KOPT-K1 (cell line): ENCODE data around the gene SCYL1.
"Not testable (repeated sequence)": the region's sequence is repeated elsewhere in the genome, so short reads cannot be mapped to it uniquely, and the experiment has no call there.

Experiments used
- H3K27ac ChIP-seq: fragments of 200-600 bp; sonication (generic); 2 replicates; pipeline ENCODE4 v1.5.1; 2016; ENCODE audit warnings: antibody characterized with exemption, mild to moderate bottlenecking, low read depth, low read length; ENCODE audit not compliant: poor library complexity, severe bottlenecking
- H3K36me3 ChIP-seq: fragments of 200-600 bp; sonication (generic); 2 replicates; pipeline ENCODE4 v1.5.1; 2017; ENCODE audit warnings: antibody characterized with exemption, mild to moderate bottlenecking, low read length, moderate library complexity; ENCODE audit not compliant: insufficient read depth
- H3K9me3 ChIP-seq: fragments of 200-600 bp; sonication (generic); 2 replicates; pipeline ENCODE4 v1.5.1; 2017; ENCODE audit warnings: antibody characterized with exemption, low read length, mild to moderate bottlenecking; ENCODE audit not compliant: insufficient read depth, poor library complexity, severe bottlenecking

The SCYL1 gene

DNA sequence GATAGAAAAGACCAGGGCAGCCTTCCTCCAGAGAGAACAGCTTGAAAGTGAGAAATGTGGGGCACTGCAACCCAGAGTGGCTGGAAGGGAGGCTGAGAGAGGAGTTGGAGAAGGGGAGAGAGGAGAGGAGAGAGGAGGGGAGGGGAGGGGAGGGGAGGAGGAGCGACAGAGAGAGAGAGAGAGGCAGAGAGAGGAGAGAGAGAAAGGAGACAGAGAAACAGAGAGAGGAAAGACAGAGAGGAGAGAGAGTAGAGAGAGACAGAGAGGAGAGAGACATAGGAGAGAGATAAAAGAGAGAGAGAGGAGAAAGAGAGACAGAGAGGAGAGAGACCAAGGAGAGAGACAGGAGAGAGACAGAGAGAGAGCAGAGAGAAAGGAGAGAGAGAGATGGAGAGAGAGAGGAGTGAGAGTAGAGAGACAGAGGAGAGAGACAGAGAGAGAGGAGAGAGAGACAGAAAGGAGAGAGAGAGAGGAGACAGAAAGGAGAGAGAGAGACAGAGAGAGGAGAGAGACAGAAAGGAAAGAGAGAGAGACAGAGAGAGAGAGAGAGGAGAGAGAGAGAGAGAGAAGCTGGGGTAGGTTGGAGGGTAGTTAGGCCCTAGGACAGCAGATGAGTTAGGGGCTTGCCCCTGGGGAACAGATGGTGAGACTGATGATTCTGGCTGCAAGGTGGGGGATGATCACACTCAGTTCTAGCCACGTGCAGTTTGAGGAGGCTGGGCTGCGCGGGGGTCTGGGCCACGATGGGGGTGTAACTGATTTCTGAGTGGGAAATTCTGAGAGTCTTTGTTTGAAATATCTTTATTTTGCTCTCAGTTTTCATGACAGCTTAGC is 8.5 kb upstream of the SCYL1 start:
- no peak overlapping the region for H3K27ac ChIP-seq
- H3K9me3 ChIP-seq: no peaks in the 10 kb centered on the region
- H3K36me3 ChIP-seq: no peaks in the 10 kb centered on the region

DNA sequence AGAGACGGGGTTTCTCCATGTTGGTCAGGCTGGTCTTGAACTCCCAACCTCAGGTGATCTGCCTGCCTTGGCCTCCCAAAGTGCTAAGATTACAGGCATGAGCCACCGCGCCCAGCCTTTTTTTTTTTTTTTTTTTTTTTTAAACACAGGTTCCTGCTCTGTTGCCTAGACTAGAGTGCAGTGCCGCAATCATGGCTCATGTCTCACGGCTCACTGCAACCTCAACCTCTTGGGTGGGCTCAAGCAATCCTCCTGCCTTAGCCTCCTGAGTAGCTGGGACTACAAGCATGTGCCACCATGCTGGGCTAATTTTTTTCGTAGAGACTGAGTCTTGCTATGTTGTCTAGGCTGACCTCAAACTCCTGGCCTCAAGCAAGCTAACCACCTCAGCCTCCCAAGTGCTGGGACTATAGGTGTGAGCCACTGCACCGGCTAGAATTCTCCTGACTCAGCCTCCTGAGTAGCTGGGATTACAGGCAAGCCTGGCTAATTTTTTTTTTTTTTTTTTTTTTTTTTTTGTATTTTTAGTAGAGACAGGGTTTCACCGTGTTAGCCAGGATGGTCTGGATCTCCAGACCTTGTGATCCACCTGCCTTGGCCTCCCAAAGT is 5.8 kb upstream of the SCYL1 start:
- H3K9me3 ChIP-seq, H3K36me3 ChIP-seq, H3K27ac ChIP-seq: not testable (repeated sequence)

DNA sequence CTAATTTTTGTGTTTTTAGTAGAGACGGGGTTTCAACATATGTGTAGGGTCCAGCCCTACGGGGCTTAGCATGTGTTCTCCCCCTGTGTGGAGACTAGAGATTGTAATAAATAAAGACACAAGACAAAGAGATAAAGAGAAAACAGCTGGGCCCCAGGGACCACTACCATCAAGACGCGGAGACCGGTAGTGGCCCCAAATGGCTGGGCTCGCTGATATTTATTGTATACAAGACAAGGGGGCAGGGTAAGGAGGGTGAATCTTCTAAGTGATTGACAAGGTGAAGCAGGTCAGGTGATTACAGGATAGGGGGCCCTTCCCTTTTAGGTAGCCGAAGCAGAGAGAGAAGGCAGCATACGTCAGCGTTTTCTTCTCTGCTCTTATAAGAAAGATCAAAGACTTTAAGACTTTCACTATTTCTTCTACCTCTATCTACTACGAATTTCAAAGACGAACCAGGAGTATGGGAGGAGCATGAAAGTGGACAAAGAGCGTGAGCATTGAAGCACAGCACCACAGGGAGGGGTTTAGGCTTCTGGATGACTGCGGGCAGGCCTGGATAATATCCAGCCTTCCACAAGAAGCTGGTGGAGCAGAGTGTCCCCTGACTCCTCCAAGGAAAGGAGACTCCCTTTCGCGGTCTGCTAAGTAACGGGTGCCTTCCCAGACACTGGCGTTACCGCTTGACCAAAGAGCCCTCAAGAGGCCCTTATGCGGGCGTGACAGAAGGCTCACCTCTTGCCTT is 2.9 kb upstream of the SCYL1 start:
- not testable (repeated sequence) for H3K9me3 ChIP-seq, H3K36me3 ChIP-seq, H3K27ac ChIP-seq

DNA sequence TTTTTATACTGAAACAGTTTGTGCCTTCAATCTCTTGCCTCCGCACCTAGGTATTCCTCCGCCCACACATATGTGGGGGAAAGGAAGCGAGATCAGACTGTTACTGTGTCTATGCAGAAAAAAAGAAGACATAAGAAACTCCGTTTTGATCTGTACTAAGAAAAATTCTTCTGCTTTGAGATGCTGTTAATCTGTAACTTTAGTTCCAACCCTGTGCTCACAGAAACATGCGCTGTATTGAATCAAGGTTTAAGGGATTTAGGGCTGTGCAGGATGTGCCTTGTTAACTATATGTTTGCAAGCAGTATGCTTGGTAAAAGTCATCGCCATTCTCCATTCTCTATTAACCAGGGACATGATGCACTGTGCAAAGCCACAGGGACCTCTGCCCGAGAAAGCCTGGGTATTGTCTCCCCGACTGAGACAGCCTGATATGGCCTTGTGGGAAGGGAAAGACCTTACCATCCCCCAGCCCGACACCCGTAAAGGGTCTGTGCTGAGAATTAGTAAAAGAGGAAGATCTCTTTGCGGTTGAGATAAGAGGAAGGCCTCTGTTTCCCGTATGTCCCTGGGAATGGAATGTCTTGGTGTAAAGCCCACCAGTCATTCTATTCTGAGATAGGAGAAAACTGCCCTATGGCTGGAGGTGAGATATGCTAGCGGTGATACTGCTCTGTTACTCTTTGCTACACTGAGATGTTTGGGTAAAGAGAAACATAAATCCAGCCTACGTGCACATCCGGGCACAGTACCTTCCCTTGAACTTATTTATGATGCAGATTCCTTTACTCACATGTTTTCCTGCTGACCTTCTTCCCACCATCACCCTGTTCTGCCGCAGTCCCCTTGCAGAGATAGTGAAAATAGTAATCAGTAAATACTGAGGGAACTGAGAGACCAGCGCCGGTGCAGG is 1.9 kb upstream of the SCYL1 start:
- H3K36me3 ChIP-seq: peaks cover 16% of the 10 kb centered on the region; the same call in 1 of the 2 replicates
- not testable (repeated sequence) for H3K27ac ChIP-seq, H3K9me3 ChIP-seq

DNA sequence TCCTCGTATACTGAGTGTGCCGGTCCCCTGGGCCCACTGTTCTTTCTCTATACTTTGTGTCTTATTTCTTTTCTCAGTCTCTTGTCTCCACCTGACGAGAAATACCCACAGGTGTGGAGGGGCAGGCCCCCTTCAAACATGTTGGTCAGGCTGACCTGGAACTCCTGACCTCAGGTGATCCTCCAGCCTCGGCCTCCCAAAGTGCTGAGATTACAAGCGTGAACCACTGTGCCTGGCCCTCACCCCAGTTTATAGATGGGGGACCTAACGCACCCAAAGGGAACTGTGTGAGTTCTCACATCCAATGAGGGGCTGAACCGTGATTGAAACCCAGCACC is 1.3 kb upstream of the SCYL1 start:
- H3K9me3 ChIP-seq, H3K27ac ChIP-seq: not testable (repeated sequence)
- H3K36me3 ChIP-seq: peaks cover 17% of the 10 kb centered on the region; the same call in 1 of the 2 replicates

DNA sequence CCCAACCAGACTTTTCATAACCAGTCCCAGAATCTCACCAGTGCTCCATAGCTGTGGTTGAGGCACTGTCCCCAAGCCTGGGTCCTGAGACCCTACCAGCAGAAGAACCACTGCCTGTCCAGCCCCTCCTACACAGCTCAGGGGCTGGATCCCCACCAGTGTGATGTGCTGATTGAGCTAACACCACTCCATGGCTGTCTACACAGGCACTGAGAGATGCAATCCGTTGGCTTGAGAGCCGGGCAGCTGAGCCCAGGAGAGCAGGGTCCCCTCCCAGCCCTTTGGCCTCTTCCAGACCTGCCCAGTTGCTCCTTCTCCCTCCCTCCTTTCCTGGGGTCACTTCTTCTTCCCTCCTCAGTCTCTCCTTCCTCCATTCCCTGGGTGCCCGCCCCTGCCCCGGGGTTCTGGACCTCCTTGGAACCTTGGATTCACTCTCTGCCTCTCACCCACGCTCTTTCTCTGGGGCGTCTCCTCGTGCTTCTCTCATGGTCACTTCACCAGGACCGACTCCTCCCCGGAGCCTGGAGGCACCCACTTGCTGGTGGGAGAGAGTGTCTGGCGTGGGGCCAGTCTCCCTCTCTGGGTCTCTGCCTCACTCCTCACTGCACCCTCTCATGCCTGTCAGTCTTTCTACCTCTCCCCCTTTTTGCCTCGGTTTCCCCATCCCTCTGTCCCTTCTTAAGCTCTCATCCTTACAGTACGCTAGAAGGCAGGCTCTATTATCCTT is 706 bp upstream of the SCYL1 start:
- Histone ChIP-seq H3K36me3 (peaks cover 17% of the 10 kb centered on the region; the same call in 1 of the 2 replicates), H3K27ac (peak overlapping the region; percentile 10), H3K9me3 (no peaks in the 10 kb centered on the region)

DNA sequence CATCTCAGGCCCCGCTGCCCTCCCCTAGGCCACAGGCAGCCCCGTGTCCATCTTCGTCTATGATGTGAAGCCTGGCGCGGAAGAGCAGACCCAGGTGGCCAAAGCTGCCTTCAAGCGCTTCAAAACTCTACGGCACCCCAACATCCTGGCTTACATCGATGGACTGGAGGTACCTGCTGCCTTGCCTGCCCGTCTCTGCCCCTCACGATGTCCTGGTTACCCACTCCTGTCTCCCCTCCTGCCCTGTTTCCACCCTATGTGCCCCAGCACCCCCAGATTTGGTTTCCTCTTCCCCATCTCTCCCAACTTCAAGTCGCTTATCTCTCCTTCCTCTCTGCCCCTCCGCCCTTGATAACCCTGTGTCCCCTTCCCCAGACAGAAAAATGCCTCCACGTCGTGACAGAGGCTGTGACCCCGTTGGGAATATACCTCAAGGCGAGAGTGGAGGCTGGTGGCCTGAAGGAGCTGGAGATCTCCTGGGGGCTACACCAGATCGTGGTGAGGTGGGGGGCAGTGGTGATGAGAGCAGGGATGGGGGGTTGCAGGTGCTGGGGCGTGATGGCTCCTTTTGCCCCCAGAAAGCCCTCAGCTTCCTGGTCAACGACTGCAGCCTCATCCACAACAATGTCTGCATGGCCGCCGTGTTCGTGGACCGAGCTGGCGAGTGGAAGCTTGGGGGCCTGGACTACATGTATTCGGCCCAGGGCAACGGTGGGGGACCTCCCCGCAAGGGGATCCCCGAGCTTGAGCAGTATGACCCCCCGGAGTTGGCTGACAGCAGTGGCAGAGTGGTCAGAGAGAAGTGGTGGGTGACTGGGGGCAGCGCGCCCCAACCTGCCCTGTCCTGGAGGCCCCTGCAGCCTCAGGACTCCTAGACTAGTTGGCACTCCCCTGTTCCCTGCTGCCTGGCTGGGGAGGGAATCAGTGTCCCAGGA is 930 bp downstream of the SCYL1 start:
- H3K27ac ChIP-seq: peak overlapping the region; percentile 81
- no peaks in the 10 kb centered on the region for H3K9me3 ChIP-seq
- H3K36me3 ChIP-seq: peaks cover 24% of the 10 kb centered on the region

DNA sequence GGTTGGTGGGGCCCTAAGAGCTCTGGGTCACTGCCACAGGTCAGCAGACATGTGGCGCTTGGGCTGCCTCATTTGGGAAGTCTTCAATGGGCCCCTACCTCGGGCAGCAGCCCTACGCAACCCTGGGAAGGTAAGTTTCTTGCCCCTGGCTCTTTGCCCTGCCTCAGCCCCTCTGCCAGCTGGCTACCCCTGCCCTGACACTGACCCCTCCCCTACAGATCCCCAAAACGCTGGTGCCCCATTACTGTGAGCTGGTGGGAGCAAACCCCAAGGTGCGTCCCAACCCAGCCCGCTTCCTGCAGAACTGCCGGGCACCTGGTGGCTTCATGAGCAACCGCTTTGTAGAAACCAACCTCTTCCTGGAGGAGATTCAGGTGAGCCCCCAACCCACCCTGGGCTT is 1.9 kb downstream of the SCYL1 start:
- H3K36me3 ChIP-seq: peaks cover 33% of the 10 kb centered on the region
- no peaks in the 10 kb centered on the region for H3K9me3 ChIP-seq
- no peak overlapping the region for H3K27ac ChIP-seq

DNA sequence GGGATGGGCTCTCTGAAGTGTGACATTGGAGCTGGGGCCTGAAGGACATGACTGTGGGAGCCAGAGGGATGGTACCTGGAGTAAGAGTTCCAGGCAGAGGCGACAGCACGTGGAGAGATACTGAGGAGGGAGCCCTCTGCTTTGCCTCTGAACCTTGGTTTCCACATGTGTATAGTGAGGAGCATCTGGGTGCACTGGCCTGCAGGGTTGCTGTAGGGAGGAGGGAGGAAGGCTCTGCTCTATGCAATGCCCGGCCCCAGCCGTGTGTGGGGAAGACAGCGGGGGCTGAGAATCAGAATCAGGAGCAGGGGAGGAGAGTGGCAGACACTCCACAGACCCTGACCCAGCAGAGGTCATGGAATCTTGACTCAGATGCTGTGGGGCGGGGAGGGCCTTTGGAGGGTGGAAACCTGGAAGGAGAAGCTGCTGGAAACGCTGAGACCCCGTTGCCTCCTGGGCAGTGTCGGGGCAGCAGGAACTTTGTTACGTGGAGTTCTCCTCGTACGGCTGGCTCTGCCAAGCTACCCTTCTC is 4.0 kb downstream of the SCYL1 start:
- peaks cover 52% of the 10 kb centered on the region for H3K36me3 ChIP-seq
- H3K9me3 ChIP-seq: no peaks in the 10 kb centered on the region
- no peak overlapping the region for H3K27ac ChIP-seq

DNA sequence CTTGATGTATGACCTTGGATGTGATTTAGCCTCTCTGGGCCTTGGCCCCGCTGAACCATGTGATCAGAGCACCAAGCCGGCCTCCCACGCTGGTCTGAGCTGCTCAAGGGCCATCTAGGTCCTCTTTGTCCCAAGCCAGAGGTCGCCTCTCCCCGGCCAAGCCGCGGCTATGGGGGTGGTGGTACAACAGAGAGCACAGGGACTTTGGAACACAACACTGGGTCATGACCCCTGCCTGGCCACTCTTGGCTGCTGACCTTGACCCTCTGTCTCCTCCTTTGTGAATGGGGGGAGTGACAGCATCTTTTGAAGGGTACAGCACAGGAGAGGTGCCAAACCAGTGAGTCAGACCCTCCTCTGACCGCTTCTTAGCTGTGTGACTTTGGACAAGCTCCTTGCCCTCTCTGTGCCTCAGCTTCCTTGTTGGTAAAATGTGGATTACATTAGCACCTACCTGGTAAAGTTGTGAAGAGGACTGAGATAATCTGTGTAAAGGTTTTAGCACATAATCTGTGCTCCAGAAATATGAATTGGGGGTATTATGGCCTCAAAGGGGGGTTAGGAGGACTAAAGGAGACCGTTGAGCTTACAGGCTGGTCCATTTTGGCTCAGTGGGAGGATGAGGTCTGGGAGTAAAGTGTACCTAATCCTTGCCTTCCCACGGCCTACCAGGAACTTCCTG is 4.7 kb downstream of the SCYL1 start:
- Histone ChIP-seq H3K36me3 (peaks cover 52% of the 10 kb centered on the region), H3K9me3 (no peaks in the 10 kb centered on the region), H3K27ac (peak overlapping the region; percentile 8)

DNA sequence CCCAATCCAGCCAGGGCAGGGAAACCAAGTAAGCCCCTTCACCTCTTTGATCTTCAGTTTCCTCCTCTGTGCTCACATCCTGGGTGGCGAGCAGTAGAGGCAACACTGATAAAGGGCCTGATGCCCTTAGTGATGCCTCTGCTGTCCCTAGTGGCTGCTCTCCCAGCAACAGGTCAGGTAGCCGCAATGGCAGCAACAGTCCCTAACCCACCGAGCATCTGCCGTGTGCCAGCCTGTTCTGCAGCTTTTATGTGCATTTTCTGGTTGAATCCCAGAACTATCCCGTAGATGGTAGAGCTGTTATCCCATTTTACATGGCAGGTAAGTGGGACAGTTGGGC is 5.2 kb downstream of the SCYL1 start:
- H3K36me3 ChIP-seq: peaks cover 56% of the 10 kb centered on the region
- H3K9me3 ChIP-seq: no peaks in the 10 kb centered on the region
- peak overlapping the region; percentile 8 for H3K27ac ChIP-seq

DNA sequence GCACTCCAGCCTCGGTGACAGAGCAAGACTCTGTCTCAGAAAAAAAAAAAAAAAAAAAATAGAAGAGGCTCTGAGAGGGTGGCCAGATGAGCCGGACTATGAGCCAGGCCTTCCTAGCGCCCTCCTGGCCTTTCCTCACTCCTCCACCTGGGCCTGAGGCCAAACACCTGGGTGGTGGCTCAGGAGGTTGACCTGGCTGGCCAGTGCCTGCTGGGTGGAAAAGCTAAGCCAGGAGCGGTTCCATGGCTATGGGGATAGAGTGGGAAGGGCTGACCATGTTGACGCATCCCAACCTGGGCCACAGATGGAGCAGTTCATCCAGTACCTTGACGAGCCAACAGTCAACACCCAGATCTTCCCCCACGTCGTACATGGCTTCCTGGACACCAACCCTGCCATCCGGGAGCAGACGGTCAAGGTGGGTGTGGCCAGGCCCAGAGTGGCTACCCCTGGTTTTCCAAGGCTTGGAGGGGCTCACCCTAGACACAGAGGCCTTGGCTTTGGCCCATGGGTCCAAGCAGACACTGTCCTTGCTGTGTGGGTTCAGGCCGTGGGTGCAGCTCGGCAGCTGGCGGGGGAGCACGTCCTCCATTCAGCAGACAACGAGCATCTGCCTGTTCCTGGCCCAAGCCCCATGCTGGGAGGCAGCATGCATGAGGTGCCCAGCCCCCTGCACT is 7.6 kb downstream of the SCYL1 start:
- peaks cover 57% of the 10 kb centered on the region for H3K36me3 ChIP-seq
- no peaks in the 10 kb centered on the region for H3K9me3 ChIP-seq
- H3K27ac ChIP-seq: no peak overlapping the region
